PFSK-1 (cell line): ENCODE measurements around the gene RAB18.

ENCODE experiments used
- FOXP2 ChIP-seq: optimal IDR thresholded peaks from 2 replicates; pipeline ENCODE3; 2011; ENCODE audit warnings: borderline replicate concordance, control low read depth, inconsistent platforms; ENCODE audit not compliant: insufficient read depth; ENCODE audit errors: extremely low read length, extremely low read depth
- POLR2AphosphoS5 ChIP-seq: IDR thresholded peaks from 2 replicates; pipeline ENCODE4 v1.6.1; 2012; ENCODE audit warnings: low read depth, mild to moderate bottlenecking, control low read depth, low read length, moderate library complexity
- SIN3A ChIP-seq: IDR thresholded peaks from 2 replicates; pipeline ENCODE4 v1.6.1; 2012; ENCODE audit warnings: mild to moderate bottlenecking, low read length, moderate library complexity, borderline replicate concordance; ENCODE audit not compliant: insufficient read depth
- TAF1 ChIP-seq: IDR thresholded peaks from 2 replicates; pipeline ENCODE4 v1.6.1; 2012; ENCODE audit warnings: low read length, control low read depth, borderline replicate concordance; ENCODE audit not compliant: insufficient read depth
- TF ChIP-seq, protein P1 (sequence below), 2 experiments: IDR thresholded peaks; 2 replicates each; pipeline versions ENCODE4 v1.6.1 to v1.8.0; 2011 to 2012; ENCODE audit warnings: low read depth in 2 of 2, low read length in 2 of 2, control low read depth in 1 of 2, inconsistent platforms in 1 of 2, mild to moderate bottlenecking in 1 of 2, moderate library complexity in 1 of 2; ENCODE audit not compliant: insufficient read depth in 1 of 2

The RAB18 gene

DNA sequence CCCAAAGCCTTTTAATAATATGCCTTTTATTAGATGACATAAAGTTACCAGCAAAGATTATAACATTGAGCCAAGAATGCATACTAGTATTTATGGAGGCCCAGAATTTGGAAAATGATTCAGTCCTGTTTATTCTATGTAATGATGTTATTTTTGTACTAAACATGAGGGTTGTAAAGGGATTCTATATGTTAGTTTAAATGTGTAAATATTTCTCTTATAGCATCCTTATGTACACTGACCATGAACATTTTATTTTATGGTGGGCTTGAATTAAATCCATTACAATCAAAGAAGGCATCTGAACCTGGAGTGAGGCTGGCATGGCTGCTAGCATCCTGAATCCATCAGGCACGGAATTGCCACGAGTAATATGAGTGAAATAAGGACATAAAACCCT is 80.2 kb downstream of the RAB18 start:
- TF ChIP-seq FOXP2 (no peak), POLR2AphosphoS5 (no peak), SIN3A (no peak), TAF1 (no peak)
- TF ChIP-seq, protein P1, sequence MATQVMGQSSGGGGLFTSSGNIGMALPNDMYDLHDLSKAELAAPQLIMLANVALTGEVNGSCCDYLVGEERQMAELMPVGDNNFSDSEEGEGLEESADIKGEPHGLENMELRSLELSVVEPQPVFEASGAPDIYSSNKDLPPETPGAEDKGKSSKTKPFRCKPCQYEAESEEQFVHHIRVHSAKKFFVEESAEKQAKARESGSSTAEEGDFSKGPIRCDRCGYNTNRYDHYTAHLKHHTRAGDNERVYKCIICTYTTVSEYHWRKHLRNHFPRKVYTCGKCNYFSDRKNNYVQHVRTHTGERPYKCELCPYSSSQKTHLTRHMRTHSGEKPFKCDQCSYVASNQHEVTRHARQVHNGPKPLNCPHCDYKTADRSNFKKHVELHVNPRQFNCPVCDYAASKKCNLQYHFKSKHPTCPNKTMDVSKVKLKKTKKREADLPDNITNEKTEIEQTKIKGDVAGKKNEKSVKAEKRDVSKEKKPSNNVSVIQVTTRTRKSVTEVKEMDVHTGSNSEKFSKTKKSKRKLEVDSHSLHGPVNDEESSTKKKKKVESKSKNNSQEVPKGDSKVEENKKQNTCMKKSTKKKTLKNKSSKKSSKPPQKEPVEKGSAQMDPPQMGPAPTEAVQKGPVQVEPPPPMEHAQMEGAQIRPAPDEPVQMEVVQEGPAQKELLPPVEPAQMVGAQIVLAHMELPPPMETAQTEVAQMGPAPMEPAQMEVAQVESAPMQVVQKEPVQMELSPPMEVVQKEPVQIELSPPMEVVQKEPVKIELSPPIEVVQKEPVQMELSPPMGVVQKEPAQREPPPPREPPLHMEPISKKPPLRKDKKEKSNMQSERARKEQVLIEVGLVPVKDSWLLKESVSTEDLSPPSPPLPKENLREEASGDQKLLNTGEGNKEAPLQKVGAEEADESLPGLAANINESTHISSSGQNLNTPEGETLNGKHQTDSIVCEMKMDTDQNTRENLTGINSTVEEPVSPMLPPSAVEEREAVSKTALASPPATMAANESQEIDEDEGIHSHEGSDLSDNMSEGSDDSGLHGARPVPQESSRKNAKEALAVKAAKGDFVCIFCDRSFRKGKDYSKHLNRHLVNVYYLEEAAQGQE (IDR thresholded peaks at IDR 0.05; ENCODE audit: insufficient read depth in 1 of 2, low read depth in 2 of 2, low read length in 2 of 2): no peak
